ENCODE data around the gene TRAIP. TPM values are rescaled to one million over a fixed set of nuclear protein-coding genes. Genes with fewer than 3 reads are reported as not detected.

The TRAIP gene
- total RNA-seq, 1 experiment from 2014 or later: 20.6 TPM

- H3K27me3 ChIP-seq (ENCODE audit: insufficient read depth, low read depth): no peaks in the 10 kb centered on the region
- H3K79me2 ChIP-seq (ENCODE audit: low read depth): no peaks in the 10 kb centered on the region
- intact Hi-C loops (cut with micrococcal nuclease; ENCODE audit: unreplicated experiment): no loop called here
- H3K4me3 ChIP-seq: no peak overlapping the region
- H3K27ac ChIP-seq: no peak overlapping the region
- H4K20me1 ChIP-seq (ENCODE audit: insufficient read depth): no peaks in the 10 kb centered on the region
- no peaks in the 10 kb centered on the region for H3F3A ChIP-seq (ENCODE audit: insufficient read depth, low read depth)
- H3K4me2 ChIP-seq: no peak overlapping the region
- no peak for DNase-seq
- no peak overlapping the region for H2AFZ ChIP-seq
- no peak for TF ChIP-seq EZH2 (IDR thresholded peaks at IDR 0.05; ENCODE audit: low read depth)
- TF ChIP-seq CTCF (conservative IDR thresholded peaks at IDR 0.05): no peak
- POLR2A ChIA-PET (ENCODE audit: unreplicated experiment): no interaction called here
- H3K4me1 ChIP-seq (replicated peaks; ENCODE audit: insufficient read depth): no peaks in the 10 kb centered on the region
- H3K36me3 ChIP-seq (ENCODE audit: low read depth): 0 out of 2 replicates have a peak, but pooled peaks cover 3% of the 10 kb centered on the region
- no peaks in the 10 kb centered on the region for H3K9me2 ChIP-seq (ENCODE audit: insufficient read depth)
- H3K9me3 ChIP-seq (ENCODE audit: insufficient read depth, low read depth): no peaks in the 10 kb centered on the region
- BruUV-seq (replicated peaks): no TSS peak
- CTCF ChIA-PET: interaction anchor here (1.0 kb wide), 1 partner anchor 37 kb away, joined by 3 read pairs; no protein-coding TSS in a partner anchor
These were observed 16.0 kb downstream of the TRAIP start for GRCh38 chr3:49840388-49840787.

- BruUV-seq (replicated peaks): no TSS peak
- Histone ChIP-seq H2AFZ (no peak overlapping the region), H3K4me3 (no peak overlapping the region), H3K79me2 (ENCODE audit: low read depth) (no peaks in the 10 kb centered on the region), H3K27me3 (ENCODE audit: insufficient read depth, low read depth) (no peaks in the 10 kb centered on the region), H3K9me3 (ENCODE audit: insufficient read depth, low read depth) (no peaks in the 10 kb centered on the region), H3K4me2 (no peak overlapping the region), H3K9me2 (ENCODE audit: insufficient read depth) (no peaks in the 10 kb centered on the region), H4K20me1 (ENCODE audit: insufficient read depth) (no peaks in the 10 kb centered on the region), H3K27ac (no peak overlapping the region), H3K36me3 (ENCODE audit: low read depth) (0 out of 2 replicates have a peak, but pooled peaks cover 3% of the 10 kb centered on the region), H3F3A (ENCODE audit: insufficient read depth, low read depth) (no peaks in the 10 kb centered on the region), H3K4me1 (replicated peaks; ENCODE audit: insufficient read depth) (no peaks in the 10 kb centered on the region)
- intact Hi-C loops (cut with micrococcal nuclease; ENCODE audit: unreplicated experiment): loop anchor here (1.0 kb wide), 5 partner anchors 37 to 385 kb away; no protein-coding TSS in a partner anchor
- ChIA-PET POLR2A (ENCODE audit: unreplicated experiment) (no interaction called here), CTCF (interaction anchor here (0.6 to 1.8 kb wide), 6 partner anchors 34 to 387 kb away, joined by 3 to 10 read pairs (median 5); partner anchors contain the start of gene INKA1)
- TF ChIP-seq CTCF (conservative IDR thresholded peaks at IDR 0.05) (peak; percentile 80), EZH2 (IDR thresholded peaks at IDR 0.05; ENCODE audit: low read depth) (no peak)
- peak in 1 of 2 experiments; percentile 59 for DNase-seq
These were observed 17.1 kb downstream of the TRAIP start for GRCh38 chr3:49839193-49839809.

- Histone ChIP-seq H3K4me2 (no peak overlapping the region), H3K79me2 (ENCODE audit: low read depth) (no peaks in the 10 kb centered on the region), H3K27me3 (ENCODE audit: insufficient read depth, low read depth) (no peaks in the 10 kb centered on the region), H3K36me3 (ENCODE audit: low read depth) (no peaks in the 10 kb centered on the region), H3K4me3 (no peak overlapping the region), H3K9me3 (ENCODE audit: insufficient read depth, low read depth) (no peaks in the 10 kb centered on the region), H4K20me1 (ENCODE audit: insufficient read depth) (no peaks in the 10 kb centered on the region), H3F3A (ENCODE audit: insufficient read depth, low read depth) (no peaks in the 10 kb centered on the region), H3K4me1 (replicated peaks; ENCODE audit: insufficient read depth) (no peaks in the 10 kb centered on the region), H3K9me2 (ENCODE audit: insufficient read depth) (no peaks in the 10 kb centered on the region), H3K27ac (no peak overlapping the region), H2AFZ (no peak overlapping the region)
- no peak for TF ChIP-seq EZH2 (IDR thresholded peaks at IDR 0.05; ENCODE audit: low read depth)
- no peak for TF ChIP-seq CTCF (conservative IDR thresholded peaks at IDR 0.05)
- POLR2A ChIA-PET (ENCODE audit: unreplicated experiment): no interaction called here
- intact Hi-C loops (cut with micrococcal nuclease; ENCODE audit: unreplicated experiment): no loop called here
- no peak for DNase-seq
- BruUV-seq (replicated peaks): no TSS peak
- CTCF ChIA-PET: no interaction called here
These were observed 25.0 kb downstream of the TRAIP start for GRCh38 chr3:49831341-49831740.
